NCI-H1105 (cell line): ENCODE measurements around the gene CHMP3.

Source experiments
- DNase-seq: peaks from one replicate; lab custom pipeline; 2025; lab: John Stamatoyannopoulos, UW

Gene CHMP3

DNA sequence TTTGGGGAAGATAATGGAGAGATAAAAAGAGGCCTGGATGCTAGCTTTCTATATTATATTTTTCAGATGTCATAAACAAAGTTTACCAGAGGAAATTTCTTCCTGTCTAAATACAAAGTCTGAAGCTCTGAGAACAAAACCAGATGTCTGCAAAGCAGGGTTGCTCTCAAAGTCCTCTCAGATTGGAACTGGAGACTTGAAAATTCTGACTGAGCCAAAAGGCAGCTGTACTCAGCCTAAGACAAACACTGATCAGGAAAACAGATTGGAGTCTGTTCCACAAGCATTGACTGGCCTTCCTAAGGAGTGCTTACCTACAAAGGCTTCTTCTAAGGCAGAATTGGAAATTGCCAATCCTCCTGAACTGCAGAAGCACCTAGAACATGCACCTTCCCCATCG lies 96.9 kb downstream of the CHMP3 start:
- no peak for DNase-seq

DNA sequence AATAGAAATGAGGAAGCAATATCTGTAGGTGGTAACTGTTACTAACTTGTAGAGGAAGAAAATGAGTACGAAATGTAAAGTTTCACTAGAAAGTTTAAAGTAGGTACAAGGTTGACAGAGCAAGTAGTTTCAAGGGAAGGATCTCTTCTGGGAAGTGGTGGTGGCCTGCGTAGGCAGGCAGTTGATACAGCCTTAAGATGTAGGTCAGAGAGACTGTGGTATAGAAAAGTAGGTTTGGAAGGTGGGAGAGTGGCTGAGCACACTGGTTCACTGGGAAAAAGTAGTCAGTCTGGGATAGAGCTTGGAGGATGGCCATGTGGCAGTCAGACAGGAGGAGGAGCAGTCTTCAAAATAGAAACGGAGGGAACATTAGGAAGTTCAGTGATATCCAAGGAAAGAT lies 98.6 kb downstream of the CHMP3 start:
- DNase-seq, result no peak

DNA sequence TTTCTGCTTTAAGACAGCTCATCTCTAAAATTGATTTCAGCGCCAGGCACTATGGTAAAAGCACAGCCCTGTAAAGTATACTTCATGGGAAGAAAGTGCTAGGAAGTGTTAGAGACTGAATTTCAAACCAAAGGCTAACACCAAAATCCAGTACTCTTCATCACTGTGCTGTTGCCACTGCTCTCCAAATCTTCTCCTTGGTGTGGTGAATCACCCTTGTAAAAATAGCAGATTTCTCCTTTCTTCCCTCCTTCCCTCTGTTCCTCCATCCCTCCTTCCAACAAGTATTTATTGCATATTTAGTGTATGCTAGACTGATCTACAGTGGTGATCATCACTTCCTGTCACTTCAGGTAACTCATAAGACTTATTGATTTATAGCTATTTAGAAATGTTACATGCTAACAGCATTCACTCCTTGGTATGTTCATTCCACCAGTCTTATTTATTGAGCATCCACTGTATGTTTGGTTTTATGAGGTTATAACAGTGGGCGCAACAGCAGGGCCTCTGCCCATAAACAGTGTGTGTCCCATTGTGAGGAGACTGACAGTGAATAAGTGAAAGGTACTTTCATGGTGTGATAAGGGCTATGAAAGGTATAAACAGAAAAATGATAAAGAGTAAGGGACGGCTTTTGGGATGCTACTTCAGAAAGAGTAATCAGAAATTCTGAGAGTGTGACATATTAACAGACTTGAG lies 102.0 kb downstream of the CHMP3 start:
- DNase-seq, result no peak

DNA sequence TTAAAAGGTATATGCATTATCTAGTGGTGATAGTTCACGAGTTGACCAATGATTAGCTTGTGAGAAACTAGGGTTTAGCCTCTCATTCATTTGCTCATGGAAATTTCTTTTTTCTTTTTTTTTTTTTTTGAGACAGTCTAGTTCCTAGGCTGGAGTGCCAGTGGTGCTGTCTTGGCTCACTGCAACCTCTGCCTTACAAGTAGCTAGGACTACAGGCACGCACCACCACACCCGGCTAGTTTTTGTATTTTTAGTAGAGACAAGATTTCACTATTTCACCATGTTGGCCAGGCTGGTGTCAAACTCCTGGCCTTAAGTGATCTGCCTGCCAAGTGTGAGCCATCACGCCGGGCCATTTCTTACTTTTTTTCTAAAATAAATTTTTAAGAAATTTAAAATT lies 108.1 kb downstream of the CHMP3 start:
- DNase-seq, result no peak

DNA sequence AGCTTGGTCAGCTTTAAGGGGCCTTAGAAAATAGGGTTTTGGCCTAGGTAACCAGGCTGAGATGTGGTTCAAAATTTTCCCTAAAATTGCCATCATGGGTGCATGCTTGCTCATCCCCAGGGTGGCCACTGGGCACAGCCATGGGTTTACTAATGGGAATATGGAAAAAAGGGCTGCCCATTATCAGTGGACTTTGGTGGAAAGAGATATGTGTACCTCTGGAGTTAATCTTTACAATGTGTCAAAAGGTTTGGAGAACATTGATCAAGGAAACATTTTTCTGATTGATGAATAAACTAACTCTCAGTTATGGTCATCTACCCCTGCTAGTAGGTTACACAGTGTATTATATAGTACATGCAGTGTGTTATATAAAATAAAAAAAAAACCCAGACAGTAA lies 109.0 kb downstream of the CHMP3 start:
- no peak for DNase-seq

DNA sequence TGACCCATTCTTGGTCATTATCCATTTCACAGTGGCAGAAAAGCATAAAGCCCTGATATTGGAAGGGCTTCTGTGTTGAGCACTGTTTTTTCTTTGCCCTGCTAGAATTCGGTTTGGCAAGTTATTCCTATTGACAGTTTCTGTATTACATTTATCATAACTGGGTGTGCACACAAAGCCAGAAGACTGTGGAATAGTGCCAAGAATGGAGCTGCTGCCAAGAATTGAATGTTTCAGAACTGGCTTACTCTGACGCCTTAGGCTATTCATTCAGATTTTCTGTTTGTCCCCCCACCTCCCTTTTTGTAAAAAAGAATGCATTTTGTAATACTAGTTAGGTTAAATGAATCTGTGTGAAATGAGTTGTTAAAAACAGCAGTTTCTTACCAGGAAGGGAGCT lies 109.4 kb downstream of the CHMP3 start:
- peak; percentile 48 for DNase-seq
